Measurements from ENCODE around the gene ANKH. TPM values are rescaled to one million over a fixed set of nuclear protein-coding genes. Genes with fewer than 3 reads are reported as not detected.

ANKH gene
- total RNA-seq, 1 donor from 2014 or later, result 14.7 TPM

DNA sequence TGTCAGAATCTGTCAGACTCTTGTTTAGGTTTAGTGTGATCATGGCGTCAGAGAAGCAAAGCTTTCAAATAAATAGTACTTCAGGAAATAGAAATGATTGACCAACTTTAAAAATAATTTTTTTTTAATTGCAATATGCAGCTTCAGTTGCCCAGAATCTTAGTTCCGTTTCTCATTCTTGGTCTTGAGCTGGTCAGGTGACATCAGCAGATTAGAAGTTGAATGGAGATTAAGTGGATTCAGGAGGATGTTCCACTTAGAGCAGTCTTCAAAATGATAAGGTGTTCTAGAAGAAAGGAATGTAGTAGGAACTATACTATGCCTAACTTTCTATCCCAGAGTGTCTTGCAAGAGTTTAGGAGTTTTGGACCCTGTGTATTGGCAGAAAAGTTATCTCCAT, 176.4 kb downstream of the ANKH start:
- no peak for DNase-seq (ENCODE audit: low read depth in 2 of 2)

DNA sequence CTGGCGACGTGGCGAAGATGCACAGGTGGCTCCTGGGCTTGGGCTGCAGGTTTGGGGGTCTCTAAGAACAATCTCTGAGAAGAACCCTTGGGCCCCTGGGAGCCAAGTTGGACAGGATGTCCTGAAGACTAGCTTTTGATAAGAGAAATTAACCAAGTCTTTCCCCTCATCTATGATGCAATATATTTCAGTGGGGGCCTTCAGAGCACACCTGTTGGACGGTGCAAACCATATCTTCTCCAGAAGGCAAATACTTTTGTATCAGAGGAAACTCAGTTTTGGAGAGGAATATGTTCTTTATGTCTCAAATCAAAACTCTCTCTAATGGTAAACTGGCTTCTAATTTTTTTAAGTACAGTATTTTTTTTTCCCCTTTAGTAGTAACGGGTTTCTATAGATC, 178.5 kb downstream of the ANKH start:
- DNase-seq (ENCODE audit: low read depth in 2 of 2), result no peak

DNA sequence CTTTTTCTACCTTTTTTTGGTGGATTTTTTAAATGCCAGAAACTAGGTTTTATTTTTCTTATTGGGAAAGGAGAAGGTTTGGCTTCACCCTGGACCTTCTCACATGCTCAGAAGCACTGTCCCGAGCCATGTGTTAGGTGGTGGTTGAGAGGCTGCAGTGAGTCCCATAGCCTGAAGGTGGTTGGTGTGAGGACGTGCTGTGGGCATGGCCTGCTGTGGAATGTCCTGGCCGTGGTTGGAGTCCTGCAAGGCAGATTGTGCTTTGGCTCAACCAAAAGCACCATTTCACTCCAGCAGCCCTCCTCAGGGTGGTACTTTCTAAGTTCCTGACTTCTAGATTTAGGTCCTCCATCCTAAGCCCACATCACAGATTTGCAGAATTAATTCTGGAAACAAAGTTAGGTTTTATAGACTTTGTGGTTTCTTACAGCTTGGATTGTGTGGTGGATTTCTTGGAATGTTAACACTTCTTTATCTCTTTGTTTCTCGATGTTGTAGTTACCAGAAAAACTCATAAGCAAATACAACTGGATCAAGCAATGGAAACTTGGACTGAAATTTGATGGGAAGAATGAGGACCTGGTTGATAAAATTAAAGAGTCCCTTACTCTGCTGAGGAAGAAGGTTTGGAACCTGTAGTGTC, 184.4 kb downstream of the ANKH start:
- DNase-seq (ENCODE audit: low read depth in 2 of 2), result no peak

DNA sequence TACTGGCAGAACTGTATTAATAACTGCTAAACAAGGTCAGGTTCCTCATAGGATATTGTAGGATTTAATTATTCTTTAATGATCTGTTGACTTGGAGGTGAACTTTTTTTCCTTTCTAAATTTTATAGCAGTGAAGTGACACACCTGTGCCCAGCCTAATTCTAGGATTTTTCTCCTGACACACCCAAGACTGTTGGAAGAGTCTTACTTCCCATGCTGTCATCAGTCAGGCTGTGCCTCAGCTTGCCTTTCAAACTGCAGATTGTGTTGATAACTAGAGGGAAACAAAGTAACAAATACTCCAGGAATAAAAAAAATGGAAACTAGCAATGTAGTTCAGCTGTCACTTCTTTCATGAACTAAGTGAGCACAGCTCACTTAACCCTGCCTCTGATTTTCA, 185.1 kb downstream of the ANKH start:
- no peak for DNase-seq (ENCODE audit: low read depth in 2 of 2)

DNA sequence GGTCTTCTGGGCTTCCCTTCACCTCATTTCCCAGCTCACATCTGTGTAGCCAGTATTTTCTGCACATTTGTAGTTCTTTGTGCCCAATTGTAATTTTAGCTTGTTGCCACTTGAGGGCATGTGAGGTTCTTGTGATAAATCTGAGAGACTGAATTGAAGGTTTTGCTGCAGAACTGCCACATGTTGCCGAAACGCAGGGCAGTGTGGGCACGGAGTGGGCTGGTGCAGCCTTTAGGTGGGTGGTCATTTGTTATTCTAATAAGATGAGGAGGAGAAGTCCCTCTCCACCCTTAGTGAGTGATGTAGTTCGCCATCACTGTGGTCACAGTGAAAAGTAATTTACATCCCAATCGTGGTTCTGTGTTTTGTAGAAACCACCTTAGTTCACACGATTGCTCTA, 185.8 kb downstream of the ANKH start:
- peak; percentile 68 to 75 for DNase-seq (ENCODE audit: low read depth in 2 of 2)

DNA sequence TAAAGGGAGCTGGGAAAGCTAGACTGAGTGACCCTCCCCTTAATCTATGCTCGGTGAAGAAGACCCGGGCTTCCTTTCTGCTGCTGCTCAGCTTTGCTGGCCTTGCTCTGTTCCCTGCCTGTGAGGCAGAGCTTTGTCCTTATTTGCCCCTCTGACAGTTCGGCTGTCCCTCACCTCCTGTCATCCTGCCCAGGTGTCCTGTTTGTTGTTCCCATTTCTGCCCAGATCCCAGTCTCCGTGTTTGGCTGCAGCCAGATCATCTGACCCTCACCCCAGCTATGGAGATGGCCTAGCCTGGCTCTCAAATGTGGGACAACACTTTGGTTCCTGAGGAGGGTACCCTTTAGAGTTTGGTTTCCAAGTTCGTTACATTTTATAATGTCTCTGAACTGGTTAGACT, 186.8 kb downstream of the ANKH start:
- no peak for DNase-seq (ENCODE audit: low read depth in 2 of 2)

DNA sequence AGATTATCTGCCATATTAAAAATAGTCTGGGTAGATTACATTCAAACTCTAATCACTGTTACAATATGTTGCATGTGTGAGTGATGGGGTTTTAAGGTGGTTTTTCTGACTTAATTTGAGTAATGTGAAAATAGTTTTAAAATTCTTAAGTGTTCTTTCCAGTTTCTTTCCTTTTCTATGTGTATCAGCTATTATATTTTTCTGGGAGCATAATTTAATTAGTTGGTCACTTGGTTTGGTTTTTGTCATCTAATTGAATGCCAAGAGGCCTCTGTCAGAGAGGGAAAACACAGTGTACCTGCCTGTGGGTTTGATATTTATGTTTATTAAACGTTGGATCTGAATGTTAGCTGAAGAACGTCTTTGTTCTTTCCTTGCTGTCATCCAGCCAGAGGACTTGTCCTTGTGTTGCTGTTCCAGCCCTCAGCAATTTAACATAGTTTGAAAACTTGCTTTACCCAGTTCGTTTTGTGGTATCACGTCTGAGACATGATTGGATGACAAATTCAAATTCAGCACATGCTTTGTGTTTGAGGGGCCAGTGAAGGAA, 187.6 kb downstream of the ANKH start:
- no peak for DNase-seq (ENCODE audit: low read depth in 2 of 2)

DNA sequence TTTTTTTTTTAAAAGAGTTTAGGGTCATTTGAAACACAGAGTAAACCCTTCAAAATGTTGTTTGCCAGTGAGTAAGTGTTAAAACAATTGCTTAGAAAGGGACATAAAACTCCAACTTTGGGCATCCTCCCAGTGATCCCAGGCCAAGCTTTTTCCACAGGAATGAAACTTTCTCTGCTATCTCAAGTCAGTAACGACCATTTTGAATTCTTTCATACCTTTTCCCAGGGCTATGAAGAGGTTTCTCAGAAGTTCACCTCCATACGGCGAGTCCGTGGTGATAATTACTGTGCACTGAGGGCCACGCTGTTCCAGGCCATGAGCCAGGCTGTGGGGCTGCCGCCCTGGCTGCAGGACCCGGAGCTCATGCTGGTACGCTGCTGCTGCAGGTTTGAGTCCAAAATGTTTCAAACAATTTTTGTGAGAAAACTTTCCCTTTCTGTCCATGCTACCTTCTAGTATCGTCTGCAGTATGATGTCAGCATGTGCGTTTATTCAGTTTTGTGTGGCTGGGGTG, 190.3 kb downstream of the ANKH start:
- no peak for DNase-seq (ENCODE audit: low read depth in 2 of 2)

DNA sequence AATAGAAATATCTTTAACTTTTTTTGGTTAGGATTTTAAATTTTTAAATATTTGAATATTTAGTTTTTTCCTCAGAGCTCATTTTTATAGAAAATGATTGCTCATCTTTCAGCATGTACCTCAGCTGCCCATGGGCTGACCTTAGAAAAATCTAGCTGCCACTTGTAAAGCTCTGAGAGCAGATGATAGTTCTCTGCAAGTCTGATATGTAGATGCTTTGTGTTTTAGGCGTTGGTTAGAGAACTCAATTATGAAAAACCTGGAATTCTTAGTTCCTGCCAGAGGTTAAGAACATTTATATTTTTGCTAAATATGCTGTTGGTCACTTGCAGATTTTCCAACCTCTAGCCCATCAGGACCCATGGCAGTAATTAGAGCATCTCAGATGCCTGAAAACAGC, 192.0 kb downstream of the ANKH start:
- DNase-seq (ENCODE audit: low read depth in 2 of 2), result no peak

DNA sequence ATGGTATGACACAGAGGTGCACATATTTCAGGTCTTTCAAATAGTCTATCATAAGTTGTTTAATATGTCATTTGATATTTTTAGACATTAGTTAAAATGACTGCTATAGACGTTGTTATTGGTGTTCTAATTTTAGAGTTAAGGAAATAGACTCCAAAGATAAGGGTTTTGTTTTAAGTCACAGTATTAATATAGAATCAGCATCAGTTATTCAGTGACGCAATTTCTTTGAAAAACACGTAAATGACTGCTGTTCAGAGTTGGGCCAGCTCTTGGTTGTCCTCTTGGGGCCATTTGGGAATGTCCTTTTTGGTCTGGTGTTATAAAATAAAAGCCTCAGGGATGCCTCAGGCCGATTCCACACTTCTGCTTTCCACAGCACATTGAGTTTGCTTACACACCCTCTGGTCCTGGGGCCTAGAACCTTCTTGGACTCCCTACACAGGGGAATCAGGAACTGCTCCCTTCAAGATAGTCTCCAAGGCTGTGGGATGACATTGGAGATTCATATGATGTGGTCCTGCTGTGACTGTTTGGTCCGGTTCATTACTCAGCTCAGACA, 192.7 kb downstream of the ANKH start:
- no peak for DNase-seq (ENCODE audit: low read depth in 2 of 2)

DNA sequence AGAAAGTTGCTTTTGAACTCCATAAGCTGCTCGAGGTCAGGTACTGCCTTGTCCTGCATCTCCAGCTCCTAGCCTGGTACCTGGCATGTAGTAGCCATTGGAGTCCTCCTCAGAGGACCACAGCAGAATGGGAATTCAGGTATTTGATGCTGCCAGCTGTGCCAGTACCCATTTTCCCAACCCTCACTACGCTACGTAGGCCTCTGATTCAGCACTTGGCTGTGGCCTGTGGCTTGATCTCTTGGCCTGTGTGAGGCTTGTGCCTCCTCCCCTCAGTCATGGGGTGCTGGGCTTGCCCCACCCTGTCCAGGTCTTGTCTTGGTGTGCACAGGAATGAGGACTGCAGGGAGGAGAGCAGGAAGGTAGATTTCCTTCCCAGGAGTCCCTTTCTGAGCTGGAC, 195.3 kb downstream of the ANKH start:
- peak in 1 of 2 donors; percentile 16 for DNase-seq (ENCODE audit: low read depth in 2 of 2)

DNA sequence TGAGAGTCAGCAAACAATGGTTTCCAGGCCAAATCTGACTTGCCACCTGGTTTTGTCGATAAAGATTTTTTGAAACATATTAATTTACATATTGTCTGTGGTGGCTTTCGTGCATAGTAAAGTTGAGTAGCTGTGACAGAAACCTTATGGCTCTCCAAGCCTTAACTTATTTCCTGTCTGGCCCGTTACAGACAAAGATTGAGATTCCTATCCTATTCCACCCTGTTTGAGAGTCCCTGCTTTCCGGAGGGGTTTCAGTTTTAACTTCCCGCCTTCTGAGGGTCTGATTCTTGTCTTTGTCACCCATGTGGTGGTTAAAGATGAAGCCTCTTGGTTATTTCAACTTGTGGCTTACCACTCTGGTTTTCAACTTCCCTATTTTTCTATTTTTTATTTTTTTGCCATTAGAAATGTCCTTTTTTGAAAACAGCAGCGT, 195.7 kb downstream of the ANKH start:
- no peak for DNase-seq (ENCODE audit: low read depth in 2 of 2)

DNA sequence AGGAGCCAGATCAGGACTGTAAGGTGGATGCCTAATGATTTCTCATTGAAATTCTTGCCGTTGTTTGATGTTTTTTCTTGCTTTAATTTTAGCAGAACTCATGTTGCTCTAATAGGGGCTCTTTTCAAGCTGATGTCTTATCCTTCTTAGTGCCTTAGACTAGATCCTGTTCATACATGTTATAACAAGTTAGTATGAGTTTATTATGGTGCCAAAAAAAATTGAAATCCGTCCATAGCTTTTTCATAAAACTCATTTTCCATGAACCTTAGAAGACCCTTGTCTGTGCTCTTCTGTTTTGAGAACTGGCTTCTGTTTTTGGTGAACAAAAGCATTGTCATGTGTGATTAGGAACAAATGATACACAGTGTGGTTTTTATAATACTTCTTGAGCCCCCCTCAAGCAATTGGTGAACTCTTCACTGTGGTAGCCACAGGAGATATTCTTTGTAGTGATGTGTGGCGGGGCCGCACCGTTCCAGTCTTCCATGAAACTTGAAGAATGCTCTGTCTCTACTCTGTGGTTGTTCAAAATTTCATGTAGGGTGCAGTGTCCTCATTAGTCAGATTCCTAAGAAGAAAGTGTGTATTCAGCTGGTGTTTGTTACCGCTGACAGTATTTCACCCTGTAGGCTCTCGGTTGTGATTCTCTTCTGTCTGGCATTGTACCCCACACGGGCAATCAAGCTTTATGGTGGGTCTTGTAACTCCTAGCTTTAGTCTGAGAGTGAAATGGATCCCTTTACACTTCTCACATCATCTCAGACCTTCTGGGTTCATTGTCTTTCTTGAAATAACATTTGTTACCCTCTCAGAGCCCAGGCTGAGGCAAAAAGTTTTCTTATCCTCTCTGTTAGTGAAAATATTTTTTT, 196.4 kb downstream of the ANKH start:
- DNase-seq (ENCODE audit: low read depth in 2 of 2), result no peak

DNA sequence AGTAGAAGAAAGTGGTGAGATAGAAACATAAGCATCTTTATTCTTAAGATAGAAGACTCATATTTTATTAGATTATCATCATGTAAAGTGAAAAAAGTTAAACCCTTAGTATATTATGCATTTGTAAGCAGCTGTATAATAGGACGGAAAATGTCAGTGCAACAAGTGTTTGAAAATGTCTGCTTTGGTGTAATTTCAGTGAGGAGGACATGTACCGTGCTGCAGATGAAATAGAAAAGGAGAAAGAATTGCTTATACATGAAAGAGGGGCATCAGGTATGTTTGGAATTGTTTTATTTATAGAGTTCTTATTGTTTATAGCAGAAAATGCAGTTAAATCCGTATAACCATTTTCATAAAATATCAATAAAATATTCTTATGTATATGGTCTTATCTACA, 198.1 kb downstream of the ANKH start:
- no peak for DNase-seq (ENCODE audit: low read depth in 2 of 2)

DNA sequence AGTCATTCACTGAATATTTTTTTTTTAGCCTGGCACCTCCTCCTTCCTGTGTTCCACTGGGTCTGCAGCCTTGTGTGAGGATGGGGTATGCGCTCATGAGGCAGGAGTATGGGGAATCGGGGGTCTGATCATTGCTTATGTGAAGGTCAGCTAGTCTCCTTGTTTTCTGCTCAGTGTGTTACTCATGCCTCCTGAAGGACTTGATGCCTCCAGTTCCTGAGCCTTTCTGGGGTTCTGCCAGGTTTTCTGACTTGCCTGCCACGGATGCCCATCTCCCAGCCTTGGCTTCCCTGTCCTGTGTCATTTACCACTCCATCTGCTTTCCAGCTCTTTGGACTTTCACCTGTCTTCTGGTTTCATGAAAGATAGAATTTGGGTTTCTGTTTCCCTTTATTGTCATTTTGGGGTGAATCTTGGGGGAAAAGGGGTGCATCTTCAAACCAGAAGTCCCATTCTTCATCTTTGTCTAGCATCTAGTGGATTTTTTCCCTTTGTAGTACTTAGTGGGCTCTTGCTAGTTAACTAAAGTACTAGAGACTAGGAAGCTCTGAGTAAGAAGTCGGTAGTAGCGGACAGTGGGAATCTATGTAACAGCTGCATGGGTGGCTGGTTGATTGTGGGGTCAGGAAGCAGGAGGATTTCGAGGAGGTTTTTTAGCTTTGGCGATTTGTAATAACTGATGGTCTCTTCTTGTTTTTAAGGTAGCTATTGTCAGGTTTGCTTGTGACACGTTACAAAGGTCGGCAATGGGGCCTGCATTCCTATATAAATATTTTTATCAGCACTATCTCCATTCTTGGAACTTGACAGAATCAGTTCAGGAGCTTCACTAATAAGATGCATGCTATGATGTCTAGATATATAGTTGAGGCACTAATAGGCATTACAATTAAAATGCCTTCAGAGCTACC, 198.8 kb downstream of the ANKH start:
- peak in 1 of 2 donors; percentile 46 for DNase-seq (ENCODE audit: low read depth in 2 of 2)

DNA sequence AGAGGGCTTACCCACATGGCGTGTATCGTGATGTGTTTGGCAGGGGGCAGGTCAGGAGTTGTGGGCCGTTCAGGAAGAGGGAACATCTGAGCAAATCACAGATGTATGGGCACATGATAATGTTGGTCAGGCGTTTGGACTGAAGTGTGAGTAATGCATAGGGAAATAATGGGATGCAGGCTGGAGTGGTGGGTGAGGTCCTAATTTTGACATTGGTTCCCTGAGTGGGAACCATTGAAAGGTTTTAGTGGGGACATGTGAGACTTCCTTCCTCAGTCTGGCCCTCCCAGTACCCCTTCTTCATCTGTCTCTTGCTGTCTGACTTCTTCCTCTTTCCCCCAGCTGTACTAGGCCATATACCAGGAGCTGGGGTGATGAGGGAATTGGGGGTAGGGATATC, 199.5 kb downstream of the ANKH start:
- DNase-seq (ENCODE audit: low read depth in 2 of 2), result peak; percentile 20 to 61

DNA sequence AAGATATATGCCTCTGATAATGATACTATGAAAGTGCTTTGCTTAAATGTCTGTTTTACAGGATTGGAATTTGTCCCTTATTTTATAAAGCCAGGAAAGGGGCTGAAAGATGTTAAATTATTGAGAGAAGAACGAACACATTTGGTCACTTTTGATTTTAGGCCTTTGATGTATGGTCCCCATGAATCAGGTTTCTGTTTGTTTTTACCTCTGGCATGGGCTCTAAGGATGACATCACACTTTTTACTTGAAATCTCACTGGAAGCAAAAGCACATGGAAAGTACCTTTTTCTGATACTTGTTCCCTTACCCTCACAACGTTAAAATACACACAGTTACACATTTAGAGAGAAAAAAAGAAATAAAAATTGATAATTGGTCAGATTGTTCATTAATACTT, 200.2 kb downstream of the ANKH start:
- peak; percentile 57 to 68 for DNase-seq (ENCODE audit: low read depth in 2 of 2)

DNA sequence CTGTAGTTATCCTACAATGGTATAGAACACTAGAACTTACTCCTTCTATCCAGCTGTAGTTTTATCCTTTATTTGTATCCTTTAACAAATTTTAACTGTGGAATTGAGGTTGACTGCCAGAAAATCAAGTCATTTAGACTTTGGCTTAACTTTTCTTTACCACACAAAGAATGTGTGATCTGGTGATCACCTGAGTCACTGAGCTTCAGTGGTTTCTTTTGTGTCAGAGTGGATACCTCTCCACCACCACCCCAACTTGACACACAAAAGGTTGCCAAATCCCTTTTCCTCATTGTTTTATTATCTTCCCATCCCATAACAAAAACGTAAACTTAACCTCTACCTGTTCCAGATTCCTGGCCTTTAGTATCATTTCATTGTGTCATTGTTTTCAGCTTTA, 201.6 kb downstream of the ANKH start:
- peak in 1 of 2 donors; percentile 33 for DNase-seq (ENCODE audit: low read depth in 2 of 2)

DNA sequence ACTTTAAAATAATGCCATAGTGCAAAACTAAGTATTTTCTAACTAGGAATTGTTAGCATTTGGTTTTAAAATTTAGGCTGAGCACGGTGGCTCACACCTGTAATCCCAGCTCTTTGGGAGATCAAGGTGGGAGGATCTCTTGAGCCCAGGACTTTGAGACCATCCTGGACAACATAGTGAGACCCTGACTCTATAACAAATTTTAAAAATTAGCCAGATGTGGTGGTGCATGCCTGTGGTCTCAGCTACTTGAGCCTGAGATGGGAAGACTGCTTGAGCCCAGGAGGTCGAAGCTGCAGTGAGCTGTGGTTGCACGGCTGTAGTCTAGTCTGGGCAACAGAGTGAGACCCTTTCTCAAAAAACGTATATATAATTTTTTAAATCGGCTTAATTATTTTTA, 202.2 kb downstream of the ANKH start:
- no peak for DNase-seq (ENCODE audit: low read depth in 2 of 2)

DNA sequence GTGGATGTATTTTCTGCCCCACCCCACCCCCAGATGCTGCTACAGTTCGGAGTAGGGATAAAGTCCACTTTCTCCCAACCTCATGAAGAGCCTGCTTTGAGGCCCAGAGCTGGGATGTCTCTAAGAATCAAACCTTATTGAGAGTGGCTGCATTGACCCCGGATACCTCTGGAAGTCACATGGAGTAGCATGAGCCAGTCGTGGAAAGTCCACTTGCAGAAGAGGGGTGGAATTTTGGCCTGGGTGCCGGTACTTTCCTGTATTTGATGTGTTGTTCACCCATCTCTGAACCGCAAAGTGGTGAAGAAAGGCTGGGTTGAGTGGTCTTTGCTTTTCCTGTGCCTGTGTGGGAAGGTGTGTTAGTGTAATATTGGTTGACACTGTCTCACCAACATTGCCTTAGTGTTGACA, 203.4 kb downstream of the ANKH start:
- DNase-seq (ENCODE audit: low read depth in 2 of 2), result no peak

DNA sequence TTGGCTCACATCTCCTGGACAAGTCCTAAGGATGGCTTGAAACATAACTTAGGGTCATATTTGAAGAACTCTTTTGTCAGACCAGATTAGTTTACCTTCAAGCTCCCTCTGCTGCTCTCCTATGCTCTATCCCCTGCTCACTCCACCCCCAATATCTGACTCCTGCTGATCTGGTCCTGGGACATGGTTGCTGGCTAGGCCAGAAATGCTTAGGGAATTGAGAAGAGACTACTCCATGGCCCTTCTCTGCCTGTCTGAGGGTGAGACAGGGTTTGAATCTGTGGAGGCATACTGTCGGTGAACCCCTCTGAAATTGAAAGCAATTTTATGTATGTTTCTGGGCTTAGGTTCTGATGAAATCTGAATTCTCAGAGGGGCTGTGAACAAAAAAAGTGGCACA, 203.8 kb downstream of the ANKH start:
- no peak for DNase-seq (ENCODE audit: low read depth in 2 of 2)

Measured in lung microvascular endothelial cell (primary cell).